HepG2 (cell line): ENCODE results near the gene AMIGO1. TPM values are rescaled to one million over a fixed set of nuclear protein-coding genes. Genes with fewer than 3 reads are reported as not detected.

ENCODE experiments used
- ATAC-seq: fragments of 200-7000 bp; cut with Tn5 transposase; 3 replicates; pipeline ENCODE4 v1.9.1; 2020; ENCODE audit warnings: mild to moderate bottlenecking, moderate library complexity
- BruUV-seq: library from RNA; stranded (reverse); fragments of 400-500 nt; replicated peaks from 2 replicates; lab custom pipeline; 2021; lab: Mats Ljungman, UMichigan
- CTCF ChIA-PET: fragments of 300-600 bp; formaldehyde crosslinking; extraction: SDS; loops from one replicate; lab custom pipeline; 2021; ENCODE audit warnings: low total read pairs, inconsistent platforms, low intra/inter-chr PET ratio; lab: Yijun Ruan, JAX
- POLR2A ChIA-PET: fragments of 350-600 bp; sonication (Branson Sonifier 250); formaldehyde crosslinking; loops from one replicate; lab custom pipeline; 2020; ENCODE audit warnings: antibody characterized with exemption, inconsistent platforms; lab: Yijun Ruan, JAX
- DNase-seq: peaks from one replicate; pipeline ENCODE4 v3.0.0-alpha.2; 2015; ENCODE audit warnings: low spot score
- FAIRE-seq: peaks from 3 replicates; lab custom pipeline; 2011; peaks lifted over from hg19 to GRCh38; lab: Jason Lieb, UNC
- H2AFZ ChIP-seq: one replicate; pipeline ENCODE4 v1.6.1; 2011; ENCODE audit warnings: low read length, inconsistent platforms
- H3K27ac ChIP-seq: fragments of 300-600 bp; 3 replicates; pipeline ENCODE4 v1.8.0; 2011; ENCODE audit warnings: mixed run types, mild to moderate bottlenecking, mixed read lengths, low read length, inconsistent platforms; ENCODE audit not compliant: insufficient read depth; ENCODE audit errors: extremely low read length
- H3K27me3 ChIP-seq, 2 experiments: fragments of 200-600 bp in 1 of 2; 2 replicates in 1 of 2; 3 replicates in 1 of 2; pipeline versions ENCODE4 v1.6.0 to v1.8.0; 2011; ENCODE audit warnings: low read length in 2 of 2, mild to moderate bottlenecking in 2 of 2, moderate library complexity in 2 of 2, inconsistent platforms in 1 of 2; ENCODE audit not compliant: insufficient read depth in 2 of 2, control insufficient read depth in 1 of 2
- H3K36me3 ChIP-seq, 2 experiments: fragments of 200-600 bp in 1 of 2; replicated peaks in 1 of 2; 2 replicates in 1 of 2; 3 replicates in 1 of 2; pipeline versions ENCODE4 v1.5.1 to v1.8.0; 2011; ENCODE audit warnings: low read length in 2 of 2, inconsistent platforms in 1 of 2; ENCODE audit not compliant: insufficient read depth in 2 of 2, control insufficient read depth in 1 of 2
- H3K4me1 ChIP-seq: 2 replicates; pipeline ENCODE4 v1.5.1; 2012; ENCODE audit warnings: low read length, inconsistent platforms; ENCODE audit not compliant: insufficient read depth
- H3K4me2 ChIP-seq: 2 replicates; pipeline ENCODE4 v1.6.0; 2011; ENCODE audit warnings: low read depth, low read length, inconsistent platforms
- H3K4me3 ChIP-seq, 3 experiments: fragments of 200-600 bp in 1 of 3; sonication (generic), shearing (Covaris generic) in 1 of 3; replicated peaks in 1 of 3; 2 replicates each; pipeline ENCODE4 v1.5.1; 2011 to 2016; ENCODE audit warnings: low read length in 3 of 3, inconsistent platforms in 2 of 3, low read depth in 2 of 3, mild to moderate bottlenecking in 2 of 3, control low read depth in 1 of 3, mixed read lengths in 1 of 3; ENCODE audit not compliant: insufficient read depth in 1 of 3
- H3K79me2 ChIP-seq: one replicate; pipeline ENCODE4 v1.6.1; 2011; ENCODE audit warnings: low read length, inconsistent platforms; ENCODE audit not compliant: insufficient read depth
- H3K9ac ChIP-seq: 2 replicates; pipeline ENCODE4 v1.6.0; 2011; ENCODE audit warnings: mild to moderate bottlenecking, low read depth, low read length, inconsistent platforms; ENCODE audit not compliant: insufficient read depth
- H3K9me3 ChIP-seq: 2 replicates; pipeline ENCODE4 v1.5.1; 2012; ENCODE audit warnings: mild to moderate bottlenecking, low read length
- H4K20me1 ChIP-seq: 2 replicates; pipeline ENCODE4 v1.6.0; 2011; ENCODE audit warnings: inconsistent platforms, mild to moderate bottlenecking, low read length, moderate library complexity; ENCODE audit not compliant: insufficient read depth
- HNF4A ChIP-seq: sonication (generic); formaldehyde crosslinking; IDR thresholded peaks from 2 replicates; pipeline ENCODE4 v1.4.0; 2020; ENCODE audit warnings: missing genetic modification reagents
- MAFF ChIP-seq: IDR thresholded peaks from 2 replicates; pipeline ENCODE4 v1.6.1; 2011; ENCODE audit warnings: low read depth, low read length, improper control_type of control experiment
- TRIM24 ChIP-seq: sonication (generic); formaldehyde crosslinking; IDR thresholded peaks from 2 replicates; pipeline ENCODE4 v1.8.0; 2022; ENCODE audit warnings: mild to moderate bottlenecking, missing genetic modification reagents
- ZNF550 ChIP-seq: sonication (generic); formaldehyde crosslinking; IDR thresholded peaks from 2 replicates; pipeline ENCODE4 v1.4.0; 2020; ENCODE audit warnings: mild to moderate bottlenecking, missing genetic modification reagents, borderline replicate concordance
- ZNF577 ChIP-seq: sonication (generic); formaldehyde crosslinking; IDR thresholded peaks from 2 replicates; pipeline ENCODE4 v1.4.0; 2020; ENCODE audit warnings: mild to moderate bottlenecking, low read depth, missing genetic modification reagents, borderline replicate concordance
- WGBS: methylation state at CpG from one replicate; pipeline ENCODE4 v1.1.6; 2017; ENCODE audit warnings: low lambda C conversion rate; 5-methylcytosine and 5-hydroxymethylcytosine counted together
- in situ Hi-C: cut with HindIII; loops from 2 replicates; pipeline ENCODE4 v1.10.0; 2017; ENCODE audit warnings: low pct_unique_long_range_greater_than_20kb; ENCODE audit not compliant: extremely low pct_ligation_motif_present
- intact Hi-C: fragments of 100-400 bp; cut with micrococcal nuclease; formaldehyde crosslinking; loops from one replicate; pipeline ENCODE4 v1.10.0; 2022; ENCODE audit not compliant: unreplicated experiment
- polyA plus RNA-seq, 8 experiments: library from polyadenylated mRNA; depleted of rRNA in 3 of 8; stranded (reverse) in 7 of 8; unstranded in 1 of 8; fragments of >200 nt; fragmentation: Illumina TruSeq in 4 of 8; extraction: Trizol in 4 of 8; gene quantifications; 2 replicates each; pipeline versions ENCODE4 v1.2.1 to v1.2.3, GENCODE V29; 2011 to 2016; ENCODE audit warnings: low read depth in 4 of 8, missing spikeins in 1 of 8, mixed read lengths in 1 of 8; ENCODE audit not compliant: insufficient read depth in 1 of 8
- total RNA-seq, 5 experiments: library from RNA; depleted of rRNA; stranded (reverse); fragments of >200 nt; fragmentation: Illumina TruSeq; extraction: Trizol; gene quantifications; 2 replicates each; pipeline ENCODE4 v1.2.3, GENCODE V29; 2016; ENCODE audit warnings: low read depth in 1 of 5
- TF ChIP-seq, protein P1 (sequence below): sonication (generic); formaldehyde crosslinking; IDR thresholded peaks from 2 replicates; pipeline ENCODE4 v1.5.0; 2020; ENCODE audit warnings: missing genetic modification reagents
- TF ChIP-seq, protein P2 (sequence below): sonication (generic); formaldehyde crosslinking; IDR thresholded peaks from 2 replicates; pipeline ENCODE4 v1.9.0; 2021; ENCODE audit warnings: missing genetic modification reagents, borderline replicate concordance
- TF ChIP-seq, protein P3 (sequence below): sonication (generic); formaldehyde crosslinking; IDR thresholded peaks from 2 replicates; pipeline ENCODE4 v1.4.0; 2020; ENCODE audit warnings: missing genetic modification reagents
- TF ChIP-seq, protein P4 (sequence below): sonication (generic); formaldehyde crosslinking; IDR thresholded peaks from 2 replicates; pipeline ENCODE4 v1.4.0; 2020; ENCODE audit warnings: missing genetic modification reagents, borderline replicate concordance

AMIGO1 gene
- total and polyA plus RNA-seq, 2 of the 13 experiments (the other 11 are each of a cell fraction or from before 2014, with no cell fraction given): 0.40 to 1.3 TPM

GRCh38 chr1:109495738-109496137 is 13.8 kb downstream of the AMIGO1 start:
- POLR2A ChIA-PET: interaction anchor here (1.4 kb wide), 1 partner anchor 144 kb away, joined by 3 read pairs; no protein-coding TSS in a partner anchor
- no TSS peak for BruUV-seq

More at GRCh38 chr1:109495738-109496137, 13.8 kb downstream of the AMIGO1 start:
- Histone ChIP-seq H3K27ac (no peak overlapping the region), H3K4me1 (peaks cover 18% of the 10 kb centered on the region), H3K9ac (no peak overlapping the region), H3K27me3 (no peaks in the 10 kb centered on the region), H3K9me3 (no peaks in the 10 kb centered on the region), H3K79me2 (no peaks in the 10 kb centered on the region), H4K20me1 (no peaks in the 10 kb centered on the region), H3K4me3 (no peak overlapping the region), H3K36me3 (peaks cover 2 to 6% of the 10 kb centered on the region in 2 experiments; a peak in 2 of 5 replicates), H3K4me2 (no peak overlapping the region), H2AFZ (no peak overlapping the region)
- DNase-seq: no peak
- WGBS: 91% methylated on average over 4 of the region's 7 CpGs
- FAIRE-seq: no peak
- ATAC-seq: no peak
- in situ Hi-C loops: no loop called here
- TF ChIP-seq, protein P1, sequence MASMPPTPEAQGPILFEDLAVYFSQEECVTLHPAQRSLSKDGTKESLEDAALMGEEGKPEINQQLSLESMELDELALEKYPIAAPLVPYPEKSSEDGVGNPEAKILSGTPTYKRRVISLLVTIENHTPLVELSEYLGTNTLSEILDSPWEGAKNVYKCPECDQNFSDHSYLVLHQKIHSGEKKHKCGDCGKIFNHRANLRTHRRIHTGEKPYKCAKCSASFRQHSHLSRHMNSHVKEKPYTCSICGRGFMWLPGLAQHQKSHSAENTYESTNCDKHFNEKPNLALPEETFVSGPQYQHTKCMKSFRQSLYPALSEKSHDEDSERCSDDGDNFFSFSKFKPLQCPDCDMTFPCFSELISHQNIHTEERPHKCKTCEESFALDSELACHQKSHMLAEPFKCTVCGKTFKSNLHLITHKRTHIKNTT: no peak
- TF ChIP-seq, protein P2, sequence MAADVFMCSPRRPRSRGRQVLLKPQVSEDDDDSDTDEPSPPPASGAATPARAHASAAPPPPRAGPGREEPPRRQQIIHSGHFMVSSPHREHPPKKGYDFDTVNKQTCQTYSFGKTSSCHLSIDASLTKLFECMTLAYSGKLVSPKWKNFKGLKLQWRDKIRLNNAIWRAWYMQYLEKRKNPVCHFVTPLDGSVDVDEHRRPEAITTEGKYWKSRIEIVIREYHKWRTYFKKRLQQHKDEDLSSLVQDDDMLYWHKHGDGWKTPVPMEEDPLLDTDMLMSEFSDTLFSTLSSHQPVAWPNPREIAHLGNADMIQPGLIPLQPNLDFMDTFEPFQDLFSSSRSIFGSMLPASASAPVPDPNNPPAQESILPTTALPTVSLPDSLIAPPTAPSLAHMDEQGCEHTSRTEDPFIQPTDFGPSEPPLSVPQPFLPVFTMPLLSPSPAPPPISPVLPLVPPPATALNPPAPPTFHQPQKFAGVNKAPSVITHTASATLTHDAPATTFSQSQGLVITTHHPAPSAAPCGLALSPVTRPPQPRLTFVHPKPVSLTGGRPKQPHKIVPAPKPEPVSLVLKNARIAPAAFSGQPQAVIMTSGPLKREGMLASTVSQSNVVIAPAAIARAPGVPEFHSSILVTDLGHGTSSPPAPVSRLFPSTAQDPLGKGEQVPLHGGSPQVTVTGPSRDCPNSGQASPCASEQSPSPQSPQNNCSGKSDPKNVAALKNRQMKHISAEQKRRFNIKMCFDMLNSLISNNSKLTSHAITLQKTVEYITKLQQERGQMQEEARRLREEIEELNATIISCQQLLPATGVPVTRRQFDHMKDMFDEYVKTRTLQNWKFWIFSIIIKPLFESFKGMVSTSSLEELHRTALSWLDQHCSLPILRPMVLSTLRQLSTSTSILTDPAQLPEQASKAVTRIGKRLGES: no peak
- TF ChIP-seq HNF4A (CRISPR knock-in tag) (no peak), ZNF577 (CRISPR knock-in tag) (no peak), ZNF550 (CRISPR knock-in tag) (no peak), TRIM24 (CRISPR knock-in tag) (no peak), MAFF (no peak)
- TF ChIP-seq, protein P3, sequence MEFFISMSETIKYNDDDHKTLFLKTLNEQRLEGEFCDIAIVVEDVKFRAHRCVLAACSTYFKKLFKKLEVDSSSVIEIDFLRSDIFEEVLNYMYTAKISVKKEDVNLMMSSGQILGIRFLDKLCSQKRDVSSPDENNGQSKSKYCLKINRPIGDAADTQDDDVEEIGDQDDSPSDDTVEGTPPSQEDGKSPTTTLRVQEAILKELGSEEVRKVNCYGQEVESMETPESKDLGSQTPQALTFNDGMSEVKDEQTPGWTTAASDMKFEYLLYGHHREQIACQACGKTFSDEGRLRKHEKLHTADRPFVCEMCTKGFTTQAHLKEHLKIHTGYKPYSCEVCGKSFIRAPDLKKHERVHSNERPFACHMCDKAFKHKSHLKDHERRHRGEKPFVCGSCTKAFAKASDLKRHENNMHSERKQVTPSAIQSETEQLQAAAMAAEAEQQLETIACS (CRISPR knock-in tag): no peak
- TF ChIP-seq, protein P4, sequence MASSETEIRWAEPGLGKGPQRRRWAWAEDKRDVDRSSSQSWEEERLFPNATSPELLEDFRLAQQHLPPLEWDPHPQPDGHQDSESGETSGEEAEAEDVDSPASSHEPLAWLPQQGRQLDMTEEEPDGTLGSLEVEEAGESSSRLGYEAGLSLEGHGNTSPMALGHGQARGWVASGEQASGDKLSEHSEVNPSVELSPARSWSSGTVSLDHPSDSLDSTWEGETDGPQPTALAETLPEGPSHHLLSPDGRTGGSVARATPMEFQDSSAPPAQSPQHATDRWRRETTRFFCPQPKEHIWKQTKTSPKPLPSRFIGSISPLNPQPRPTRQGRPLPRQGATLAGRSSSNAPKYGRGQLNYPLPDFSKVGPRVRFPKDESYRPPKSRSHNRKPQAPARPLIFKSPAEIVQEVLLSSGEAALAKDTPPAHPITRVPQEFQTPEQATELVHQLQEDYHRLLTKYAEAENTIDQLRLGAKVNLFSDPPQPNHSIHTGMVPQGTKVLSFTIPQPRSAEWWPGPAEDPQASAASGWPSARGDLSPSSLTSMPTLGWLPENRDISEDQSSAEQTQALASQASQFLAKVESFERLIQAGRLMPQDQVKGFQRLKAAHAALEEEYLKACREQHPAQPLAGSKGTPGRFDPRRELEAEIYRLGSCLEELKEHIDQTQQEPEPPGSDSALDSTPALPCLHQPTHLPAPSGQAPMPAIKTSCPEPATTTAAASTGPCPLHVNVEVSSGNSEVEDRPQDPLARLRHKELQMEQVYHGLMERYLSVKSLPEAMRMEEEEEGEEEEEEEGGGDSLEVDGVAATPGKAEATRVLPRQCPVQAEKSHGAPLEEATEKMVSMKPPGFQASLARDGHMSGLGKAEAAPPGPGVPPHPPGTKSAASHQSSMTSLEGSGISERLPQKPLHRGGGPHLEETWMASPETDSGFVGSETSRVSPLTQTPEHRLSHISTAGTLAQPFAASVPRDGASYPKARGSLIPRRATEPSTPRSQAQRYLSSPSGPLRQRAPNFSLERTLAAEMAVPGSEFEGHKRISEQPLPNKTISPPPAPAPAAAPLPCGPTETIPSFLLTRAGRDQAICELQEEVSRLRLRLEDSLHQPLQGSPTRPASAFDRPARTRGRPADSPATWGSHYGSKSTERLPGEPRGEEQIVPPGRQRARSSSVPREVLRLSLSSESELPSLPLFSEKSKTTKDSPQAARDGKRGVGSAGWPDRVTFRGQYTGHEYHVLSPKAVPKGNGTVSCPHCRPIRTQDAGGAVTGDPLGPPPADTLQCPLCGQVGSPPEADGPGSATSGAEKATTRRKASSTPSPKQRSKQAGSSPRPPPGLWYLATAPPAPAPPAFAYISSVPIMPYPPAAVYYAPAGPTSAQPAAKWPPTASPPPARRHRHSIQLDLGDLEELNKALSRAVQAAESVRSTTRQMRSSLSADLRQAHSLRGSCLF (CRISPR knock-in tag): no peak
- CTCF ChIA-PET: interaction anchor here (5.1 kb wide), 1 partner anchor 37 kb away, joined by 81 read pairs; no protein-coding TSS in a partner anchor
- intact Hi-C loops: no loop called here
